Neural cell (in vitro differentiated cells): Measurements from ENCODE around the gene ZNF644.

Source experiments
- EP300 ChIP-seq: fragments of 450-650 bp; conservative IDR thresholded peaks from 2 replicates; pipeline ENCODE4 v1.6.1; 2014; ENCODE audit warnings: antibody characterized with exemption, mild to moderate bottlenecking, moderate library complexity; ENCODE audit not compliant: poor library complexity, severe bottlenecking
- EZH2 ChIP-seq: fragments of 200-600, 300-800 bp; shearing (Covaris generic), sonication (generic); IDR thresholded peaks from 2 replicates; pipeline ENCODE4 v1.6.1; 2014; ENCODE audit warnings: antibody characterized with exemption, low read length, borderline replicate concordance, mild to moderate bottlenecking; ENCODE audit not compliant: insufficient read depth, poor library complexity, severe bottlenecking
- POLR2AphosphoS5 ChIP-seq: IDR thresholded peaks from 2 replicates; pipeline ENCODE4 v1.6.1; 2012
- TAF1 ChIP-seq: IDR thresholded peaks from 2 replicates; pipeline ENCODE4 v1.6.1; 2012; ENCODE audit warnings: low read depth
- TF ChIP-seq, protein P1 (sequence below): fragments of 450-650 bp; IDR thresholded peaks from 2 replicates; pipeline ENCODE4 v1.5.1; 2014; ENCODE audit warnings: antibody characterized with exemption, mild to moderate bottlenecking, moderate library complexity; ENCODE audit not compliant: poor library complexity, severe bottlenecking

DNA sequence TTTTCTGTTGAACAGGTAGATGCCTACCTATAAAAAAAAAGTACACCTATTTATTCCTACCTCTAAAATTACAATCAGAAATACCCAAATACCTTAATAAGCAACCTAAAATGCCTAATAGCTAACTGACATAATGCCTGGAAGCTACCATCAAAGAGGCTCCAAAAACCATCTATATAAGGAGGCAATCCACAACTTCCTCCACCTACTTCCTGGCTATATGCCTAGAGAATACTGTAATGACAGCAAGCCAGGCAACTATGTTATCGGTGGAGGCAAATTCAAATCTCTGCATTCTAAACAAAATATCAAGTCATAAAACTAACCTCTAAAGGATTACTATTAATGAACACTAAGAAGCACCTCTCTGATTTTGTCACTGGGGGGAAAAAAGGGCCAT, 10.1 kb downstream of the ZNF644 start:
- no peak for TF ChIP-seq POLR2AphosphoS5
- no peak for TF ChIP-seq TAF1
- no peak for TF ChIP-seq EZH2
- TF ChIP-seq, protein P1, sequence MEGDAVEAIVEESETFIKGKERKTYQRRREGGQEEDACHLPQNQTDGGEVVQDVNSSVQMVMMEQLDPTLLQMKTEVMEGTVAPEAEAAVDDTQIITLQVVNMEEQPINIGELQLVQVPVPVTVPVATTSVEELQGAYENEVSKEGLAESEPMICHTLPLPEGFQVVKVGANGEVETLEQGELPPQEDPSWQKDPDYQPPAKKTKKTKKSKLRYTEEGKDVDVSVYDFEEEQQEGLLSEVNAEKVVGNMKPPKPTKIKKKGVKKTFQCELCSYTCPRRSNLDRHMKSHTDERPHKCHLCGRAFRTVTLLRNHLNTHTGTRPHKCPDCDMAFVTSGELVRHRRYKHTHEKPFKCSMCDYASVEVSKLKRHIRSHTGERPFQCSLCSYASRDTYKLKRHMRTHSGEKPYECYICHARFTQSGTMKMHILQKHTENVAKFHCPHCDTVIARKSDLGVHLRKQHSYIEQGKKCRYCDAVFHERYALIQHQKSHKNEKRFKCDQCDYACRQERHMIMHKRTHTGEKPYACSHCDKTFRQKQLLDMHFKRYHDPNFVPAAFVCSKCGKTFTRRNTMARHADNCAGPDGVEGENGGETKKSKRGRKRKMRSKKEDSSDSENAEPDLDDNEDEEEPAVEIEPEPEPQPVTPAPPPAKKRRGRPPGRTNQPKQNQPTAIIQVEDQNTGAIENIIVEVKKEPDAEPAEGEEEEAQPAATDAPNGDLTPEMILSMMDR = no peak
- no peak for TF ChIP-seq EP300
